GM19468 (cell line): ENCODE data around the gene RSBN1.

Experiments
- ATAC-seq: cut with Tn5 transposase; IDR thresholded peaks from one replicate; pipeline ENCODE4 v1.9.1; 2021; ENCODE audit warnings: mild to moderate bottlenecking, moderate library complexity, moderate number of reproducible peaks; ENCODE audit not compliant: unreplicated experiment; ENCODE audit errors: extremely low read depth

RSBN1 gene

GRCh38 chr1:113813218-113813617 lies 942 bp upstream of the RSBN1 start:
- ATAC-seq = no peak

- ATAC-seq = no peak
Observed at GRCh38 chr1:113812661-113813135, 422 bp upstream of the RSBN1 start.

- no peak for ATAC-seq
Observed at GRCh38 chr1:113811156-113811887, 954 bp downstream of the RSBN1 start.

GRCh38 chr1:113809670-113810602 lies 2.3 kb downstream of the RSBN1 start:
- ATAC-seq = no peak

- no peak for ATAC-seq
Observed at GRCh38 chr1:113808450-113809195, 3.7 kb downstream of the RSBN1 start.

- ATAC-seq = no peak
Observed at GRCh38 chr1:113805639-113806038, 6.6 kb downstream of the RSBN1 start.

GRCh38 chr1:113805256-113805531 lies 7.1 kb downstream of the RSBN1 start:
- no peak for ATAC-seq

- no peak for ATAC-seq
Observed at GRCh38 chr1:113804421-113805255, 7.6 kb downstream of the RSBN1 start.

GRCh38 chr1:113802367-113803007 lies 9.8 kb downstream of the RSBN1 start:
- ATAC-seq = no peak

GRCh38 chr1:113800487-113800886 lies 11.8 kb downstream of the RSBN1 start:
- ATAC-seq = no peak

GRCh38 chr1:113797472-113797871 lies 14.8 kb downstream of the RSBN1 start:
- ATAC-seq = no peak

GRCh38 chr1:113793878-113794834 lies 18.1 kb downstream of the RSBN1 start:
- peak; percentile 19 for ATAC-seq

GRCh38 chr1:113792986-113793385 lies 19.3 kb downstream of the RSBN1 start:
- ATAC-seq = no peak

GRCh38 chr1:113792471-113792870 lies 19.8 kb downstream of the RSBN1 start:
- no peak for ATAC-seq

- no peak for ATAC-seq
Observed at GRCh38 chr1:113788802-113789201, 23.5 kb downstream of the RSBN1 start.

- no peak for ATAC-seq
Observed at GRCh38 chr1:113787663-113788062, 24.6 kb downstream of the RSBN1 start.

GRCh38 chr1:113786069-113786468 lies 26.2 kb downstream of the RSBN1 start:
- no peak for ATAC-seq

- peak; percentile 45 for ATAC-seq
Observed at GRCh38 chr1:113784104-113784779, 28.0 kb downstream of the RSBN1 start.
